LNCaP clone FGC (cell line): Measurements from ENCODE around the gene TRAPPC1.

Experiments
- DNase-seq: peaks from one replicate; pipeline ENCODE4 v3.0.0-alpha.2; 2011; ENCODE audit warnings: low read depth
- H3K4me3 ChIP-seq: 2 replicates; pipeline ENCODE4 v1.5.1; 2011; ENCODE audit warnings: mild to moderate bottlenecking, low read depth, low read length, control low read depth
- CTCF ChIP-seq: IDR thresholded peaks from 2 replicates; pipeline ENCODE4 v1.5.1; 2012; ENCODE audit warnings: mild to moderate bottlenecking; ENCODE audit not compliant: control insufficient read depth, insufficient read depth; ENCODE audit errors: extremely low read depth

The TRAPPC1 gene

GRCh38 chr17:7940743-7941142 is 9.0 kb upstream of the TRAPPC1 start:
- H3K4me3 ChIP-seq = no peak overlapping the region
- TF ChIP-seq CTCF = no peak
- no peak for DNase-seq

GRCh38 chr17:7940034-7940433 is 8.3 kb upstream of the TRAPPC1 start:
- DNase-seq = no peak
- TF ChIP-seq CTCF = no peak
- no peak overlapping the region for H3K4me3 ChIP-seq

- no peak overlapping the region for H3K4me3 ChIP-seq
- TF ChIP-seq CTCF = no peak
Observed at GRCh38 chr17:7935859-7936258, 4.1 kb upstream of the TRAPPC1 start.

GRCh38 chr17:7932949-7933348 is 1.2 kb upstream of the TRAPPC1 start:
- TF ChIP-seq CTCF = peak; percentile 16; the same call in 1 of the 2 replicates
- DNase-seq = no peak
- peak overlapping the region; percentile 93 for H3K4me3 ChIP-seq

More at GRCh38 chr17:7935859-7936258, 4.1 kb upstream of the TRAPPC1 start:
- DNase-seq = no peak

GRCh38 chr17:7932483-7932891 is 741 bp upstream of the TRAPPC1 start:
- DNase-seq = no peak
- no peak for TF ChIP-seq CTCF
- H3K4me3 ChIP-seq = peak overlapping the region; percentile 93

GRCh38 chr17:7930841-7931631 is 710 bp downstream of the TRAPPC1 start:
- TF ChIP-seq CTCF = no peak
- DNase-seq = no peak
- peak overlapping the region; percentile 93 for H3K4me3 ChIP-seq
